ENCODE data around the gene KLF16.
"Not testable (repeated sequence)": the region's sequence is repeated elsewhere in the genome, so short reads cannot be mapped to it uniquely, and the experiment has no call there.

The KLF16 gene

GRCh38 chr19:1863328-1863637, at the start of gene KLF16:
KLF16 (minus strand) TSS chr19:1863579; CDS start chr19:1863497, 82 bp downstream.
- DNase-seq = no peak

GRCh38 chr19:1912760-1913505, 49.6 kb upstream of the KLF16 start:
- DNase-seq = no peak

GRCh38 chr19:1911995-1912394, 48.6 kb upstream of the KLF16 start:
- no peak for DNase-seq

GRCh38 chr19:1911098-1911497, 47.7 kb upstream of the KLF16 start:
- no peak for DNase-seq

GRCh38 chr19:1910177-1910576, 46.8 kb upstream of the KLF16 start:
- no peak for DNase-seq

- no peak for DNase-seq
Observed at GRCh38 chr19:1909761-1910080, 46.3 kb upstream of the KLF16 start.

GRCh38 chr19:1908364-1908678, 44.9 kb upstream of the KLF16 start:
- no peak for DNase-seq

- no peak for DNase-seq
Observed at GRCh38 chr19:1907563-1908363, 44.4 kb upstream of the KLF16 start.

- DNase-seq = no peak
Observed at GRCh38 chr19:1906985-1907562, 43.7 kb upstream of the KLF16 start.

- no peak for DNase-seq
Observed at GRCh38 chr19:1905863-1906375, 42.5 kb upstream of the KLF16 start.

- peak; percentile 97 for DNase-seq
Observed at GRCh38 chr19:1905110-1905862, 41.9 kb upstream of the KLF16 start, which contains the start of the genes ADAT3 and SCAMP4. ADAT3 (plus strand) TSS chr19:1905399; CDS start chr19:1912048, 6,649 bp downstream. SCAMP4 (plus strand) TSS chr19:1905399; CDS start chr19:1915020, 9,621 bp downstream.

GRCh38 chr19:1904860-1905109, 41.4 kb upstream of the KLF16 start:
- no peak for DNase-seq

- no peak for DNase-seq
Observed at GRCh38 chr19:1902923-1903322, 39.5 kb upstream of the KLF16 start.

- no peak for DNase-seq
Observed at GRCh38 chr19:1901940-1902404, 38.6 kb upstream of the KLF16 start.

- DNase-seq = no peak
Observed at GRCh38 chr19:1896508-1896907, 33.1 kb upstream of the KLF16 start.

GRCh38 chr19:1893791-1894190, 30.4 kb upstream of the KLF16 start:
- no peak for DNase-seq

GRCh38 chr19:1889907-1890306, 26.5 kb upstream of the KLF16 start:
- DNase-seq = no peak

- DNase-seq = no peak
Observed at GRCh38 chr19:1888385-1888784, 25.0 kb upstream of the KLF16 start.

- not testable (repeated sequence) for DNase-seq
Observed at GRCh38 chr19:1886360-1886759, 23.0 kb upstream of the KLF16 start.

GRCh38 chr19:1885398-1886119, 22.2 kb upstream of the KLF16 start, which contains the start of gene ABHD17A:
ABHD17A (minus strand) TSS chr19:1885496; CDS start chr19:1881566, 3,930 bp downstream.
- peak; percentile 94 for DNase-seq

- no peak for DNase-seq
Observed at GRCh38 chr19:1884719-1885334, 21.4 kb upstream of the KLF16 start.

- DNase-seq = no peak
Observed at GRCh38 chr19:1884291-1884718, 20.9 kb upstream of the KLF16 start.

Measured in stimulated activated CD4-positive, alpha-beta T cell treated with anti-CD3 and anti-CD28 coated beads, Interleukin-12 subunit alpha, Interleukin-12 subunit beta, amount 100 ng/mL, for 4 hours (primary cell).